Measurements from ENCODE around the gene ZNF519. TPM values are rescaled to one million over a fixed set of nuclear protein-coding genes. Genes with fewer than 3 reads are reported as not detected.

Gene ZNF519
- total and polyA plus RNA-seq, 2 of the 8 experiments (the other 6 are each of a cell fraction or from before 2014, with no cell fraction given): 24.0 to 38.6 TPM

DNA sequence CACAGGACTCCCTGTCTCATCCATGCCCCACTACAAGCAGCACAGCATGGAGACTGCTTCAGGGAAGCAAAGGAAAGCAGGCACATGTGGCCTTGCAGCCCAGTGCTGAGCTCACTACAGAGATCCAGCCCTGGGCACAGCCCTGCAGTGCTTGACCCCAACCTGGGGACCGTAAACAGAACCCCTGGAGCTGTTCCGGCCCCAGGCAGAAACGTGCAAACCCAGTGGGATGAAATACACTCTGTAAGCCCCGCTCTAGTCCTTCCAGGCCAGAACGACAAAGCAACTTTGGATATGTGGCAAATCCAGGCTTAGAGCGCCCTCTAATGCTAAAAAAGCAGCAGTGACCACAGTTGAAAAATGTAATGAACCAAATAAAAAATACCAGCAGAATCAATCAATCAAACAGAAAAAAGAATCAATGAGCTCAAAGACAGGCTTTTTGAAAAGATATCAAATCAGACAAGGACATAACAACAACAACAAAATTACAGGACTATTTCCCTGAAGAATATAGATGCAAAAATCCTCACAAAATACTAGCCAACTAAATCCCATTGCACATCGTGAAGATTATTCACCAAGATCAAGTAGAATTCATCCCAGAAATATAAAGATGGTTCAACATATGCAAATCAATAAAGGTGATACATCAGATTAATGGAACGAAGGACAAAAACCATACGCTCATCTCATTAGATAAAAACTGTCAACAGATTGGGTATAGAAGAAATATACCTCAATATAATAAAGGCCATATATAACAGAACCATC is 45.6 kb downstream of the ZNF519 start:
- H3K9me3 ChIP-seq (ENCODE audit: insufficient read depth in 2 of 2, low read depth in 1 of 2, low read length in 1 of 2): no peaks in the 10 kb centered on the region
- H3K36me3 ChIP-seq (ENCODE audit: control insufficient read depth in 2 of 4, insufficient read depth in 4 of 4, low read length in 3 of 4): no peaks in the 10 kb centered on the region
- H3K4me3 ChIP-seq (ENCODE audit: extremely low read depth in 1 of 4, insufficient read depth in 2 of 4, low read depth in 3 of 4, low read length in 4 of 4): no peak overlapping the region
- H2AK5ac ChIP-seq (ENCODE audit: low read depth, low read length): no peak overlapping the region
- no peak overlapping the region for H4K91ac ChIP-seq (replicated peaks; ENCODE audit: insufficient read length, low read length)
- no peak for TF ChIP-seq YY1 (IDR thresholded peaks at IDR 0.05; ENCODE audit: low read depth, low read length)
- TF ChIP-seq RAD21 (IDR thresholded peaks at IDR 0.05 in 1 of 2, conservative IDR thresholded peaks at IDR 0.05 in 1 of 2; ENCODE audit: low read depth in 2 of 2, low read length in 2 of 2): peak; percentile 98
- no peak for TF ChIP-seq PHF8 (conservative IDR thresholded peaks at IDR 0.05; ENCODE audit: low read depth, low read length)
- TF ChIP-seq, protein P1, sequence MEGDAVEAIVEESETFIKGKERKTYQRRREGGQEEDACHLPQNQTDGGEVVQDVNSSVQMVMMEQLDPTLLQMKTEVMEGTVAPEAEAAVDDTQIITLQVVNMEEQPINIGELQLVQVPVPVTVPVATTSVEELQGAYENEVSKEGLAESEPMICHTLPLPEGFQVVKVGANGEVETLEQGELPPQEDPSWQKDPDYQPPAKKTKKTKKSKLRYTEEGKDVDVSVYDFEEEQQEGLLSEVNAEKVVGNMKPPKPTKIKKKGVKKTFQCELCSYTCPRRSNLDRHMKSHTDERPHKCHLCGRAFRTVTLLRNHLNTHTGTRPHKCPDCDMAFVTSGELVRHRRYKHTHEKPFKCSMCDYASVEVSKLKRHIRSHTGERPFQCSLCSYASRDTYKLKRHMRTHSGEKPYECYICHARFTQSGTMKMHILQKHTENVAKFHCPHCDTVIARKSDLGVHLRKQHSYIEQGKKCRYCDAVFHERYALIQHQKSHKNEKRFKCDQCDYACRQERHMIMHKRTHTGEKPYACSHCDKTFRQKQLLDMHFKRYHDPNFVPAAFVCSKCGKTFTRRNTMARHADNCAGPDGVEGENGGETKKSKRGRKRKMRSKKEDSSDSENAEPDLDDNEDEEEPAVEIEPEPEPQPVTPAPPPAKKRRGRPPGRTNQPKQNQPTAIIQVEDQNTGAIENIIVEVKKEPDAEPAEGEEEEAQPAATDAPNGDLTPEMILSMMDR (IDR thresholded peaks at IDR 0.05; ENCODE audit: control extremely low read depth in 1 of 3, insufficient read depth in 1 of 3, low read depth in 1 of 3, low read length in 3 of 3): peak in 2 of 3 experiments; percentile 78 to 86; a peak in 3 of 4 replicates
- no peak for TF ChIP-seq RNF2 (IDR thresholded peaks at IDR 0.05; ENCODE audit: borderline replicate concordance, low read depth, low read length, missing control alignments, poor library complexity, severe bottlenecking)
- H3K79me1 ChIP-seq (ENCODE audit: low read depth, low read length): no peaks in the 10 kb centered on the region; the same call in 1 of the 2 replicates
- no peak overlapping the region for H3K14ac ChIP-seq (ENCODE audit: insufficient read length)
- H3K4ac ChIP-seq (replicated peaks; ENCODE audit: insufficient read length, low read depth, low read length): no peak overlapping the region
- 0 out of 2 replicates have a peak overlapping the region, but pooled peaks have one; percentile 83 for H4K8ac ChIP-seq (ENCODE audit: extremely low read depth, insufficient read depth, low read length)
- no peaks in the 10 kb centered on the region for H4K20me1 ChIP-seq (replicated peaks in 1 of 2; ENCODE audit: control insufficient read depth in 1 of 2, insufficient read depth in 2 of 2, low read length in 2 of 2)
- no peak overlapping the region for H4K5ac ChIP-seq (ENCODE audit: insufficient read length, low read depth, low read length)
- peak overlapping the region; percentile 55; the same call in 1 of the 2 replicates for H2BK12ac ChIP-seq (ENCODE audit: low read depth, low read length)
- no peak overlapping the region for H3K18ac ChIP-seq (ENCODE audit: extremely low read depth, low read length)
- no peak overlapping the region for H2BK5ac ChIP-seq (ENCODE audit: low read depth, low read length)
- peak overlapping the region; percentile 48; the same call in 1 of the 2 replicates for H2BK15ac ChIP-seq (ENCODE audit: low read length)
- peak overlapping the region in 1 of 4 experiments; percentile 7; a peak in 1 of 7 replicates for H3K9ac ChIP-seq (replicated peaks in 1 of 4; ENCODE audit: extremely low read depth in 1 of 4, low read depth in 3 of 4, low read length in 3 of 4)
- H3K23me2 ChIP-seq (ENCODE audit: low read depth, low read length): no peaks in the 10 kb centered on the region
- H3K27ac ChIP-seq (ENCODE audit: low read depth, low read length): no peak overlapping the region
- ChIA-PET POLR2A (ENCODE audit: partially characterized antibody) (interaction anchor here (0.6 to 0.7 kb wide), 2 partner anchors 36 to 274 kb away, joined by 3 read pairs; no protein-coding TSS in a partner anchor), CTCF (ENCODE audit: partially characterized antibody) (interaction anchor here (0.6 to 3.9 kb wide), 57 partner anchors 8 to 909 kb away, joined by 3 to 104 read pairs (median 4); partner anchors contain the start of gene MC5R)
- H2BK20ac ChIP-seq (ENCODE audit: low read length): no peak overlapping the region
- H3K23ac ChIP-seq (ENCODE audit: insufficient read length): no peak overlapping the region
- no peaks in the 10 kb centered on the region for H3K79me2 ChIP-seq (ENCODE audit: control insufficient read depth in 1 of 2, insufficient read depth in 2 of 2, low read length in 2 of 2)
- H3K27me3 ChIP-seq (replicated peaks in 1 of 4; ENCODE audit: control insufficient read depth in 3 of 4, extremely low read depth in 1 of 4, insufficient read depth in 3 of 4, low read length in 3 of 4): no peaks in the 10 kb centered on the region
- peak; percentile 66 for FAIRE-seq
- peak overlapping the region; percentile 67; the same call in 1 of the 2 replicates for H2AFZ ChIP-seq (ENCODE audit: low read length)
- H3K4me1 ChIP-seq (replicated peaks in 1 of 4; ENCODE audit: control insufficient read depth in 3 of 4, insufficient read depth in 4 of 4, low read length in 3 of 4): peaks cover 0 to 7% (median 4%) of the 10 kb centered on the region in 4 experiments; a peak in 5 of 7 replicates
- 39% methylated on average over 9 of the region's 9 CpGs; no CpG with 5 or more reads in 1 of the 2 experiments for WGBS, 2 experiments (ENCODE audit: extremely low coverage in 1 of 2, insufficient coverage in 1 of 2, insufficient read length in 1 of 2, insufficient replicate concordance in 2 of 2, low coverage in 1 of 2, low lambda C conversion rate in 2 of 2, missing lambda C conversion rate in 1 of 2)
- DNase-seq (ENCODE audit: low read depth in 1 of 2, low spot score in 2 of 2): peak; percentile 34 to 60
- H3K56ac ChIP-seq (replicated peaks; ENCODE audit: insufficient read length, low read depth, low read length): no peak overlapping the region
- H2BK120ac ChIP-seq (replicated peaks; ENCODE audit: low read depth, low read length): peak overlapping the region; percentile 18
- 0 out of 4 replicates have a peak overlapping the region, but pooled peaks of 1 of the 2 experiments have one; percentile 7 for H3K4me2 ChIP-seq (ENCODE audit: insufficient read depth in 1 of 2, low read depth in 2 of 2, low read length in 2 of 2)

Measured in H1 (cell line).